Neuronal stem cell (in vitro differentiated cells): ENCODE data around the gene HUS1B. TPM values are rescaled to one million over a fixed set of nuclear protein-coding genes. Genes with fewer than 3 reads are reported as not detected.

Experiments used
- DNase-seq: peaks from one replicate; pipeline ENCODE4 v3.0.0-alpha.2; 2013; ENCODE audit warnings: low spot score
- H2AFZ ChIP-seq: one replicate; pipeline ENCODE4 v1.6.1; 2013; ENCODE audit warnings: mild to moderate bottlenecking, low read length, inconsistent platforms
- H2AK5ac ChIP-seq: 2 replicates; pipeline ENCODE4 v1.6.1; 2013; ENCODE audit warnings: low read depth, mild to moderate bottlenecking, inconsistent platforms, low read length, moderate library complexity, mixed read lengths
- H2BK120ac ChIP-seq: 2 replicates; pipeline ENCODE4 v1.6.1; 2013; ENCODE audit warnings: low read depth, mild to moderate bottlenecking, inconsistent platforms, low read length, moderate library complexity, mixed read lengths
- H2BK12ac ChIP-seq: one replicate; pipeline ENCODE4 v1.6.1; 2013; ENCODE audit warnings: low read length, inconsistent platforms
- H2BK15ac ChIP-seq: 2 replicates; pipeline ENCODE4 v1.6.1; 2013; ENCODE audit warnings: mild to moderate bottlenecking, low read length, inconsistent platforms, mixed read lengths
- H2BK5ac ChIP-seq: one replicate; pipeline ENCODE4 v1.6.1; 2013; ENCODE audit warnings: inconsistent platforms, mild to moderate bottlenecking, low read length, moderate library complexity
- H3K14ac ChIP-seq: one replicate; pipeline ENCODE4 v1.6.1; 2013; ENCODE audit warnings: low read length, inconsistent platforms
- H3K18ac ChIP-seq: 2 replicates; pipeline ENCODE4 v1.6.1; 2013; ENCODE audit warnings: low read length, inconsistent platforms
- H3K23ac ChIP-seq: 2 replicates; pipeline ENCODE4 v1.6.1; 2013; ENCODE audit warnings: low read depth, mild to moderate bottlenecking, mixed read lengths, low read length, inconsistent platforms; ENCODE audit not compliant: poor library complexity
- H3K27ac ChIP-seq: replicated peaks from 3 replicates; pipeline ENCODE4 v1.5.1; 2013; ENCODE audit warnings: low read length, inconsistent platforms
- H3K27me3 ChIP-seq, 3 experiments: 2 replicates each; pipeline ENCODE4 v1.6.1; 2013; ENCODE audit warnings: low read length in 3 of 3, mild to moderate bottlenecking in 2 of 3, inconsistent platforms in 1 of 3, low read depth in 1 of 3, mixed read lengths in 1 of 3, moderate library complexity in 1 of 3; ENCODE audit not compliant: control insufficient read depth in 3 of 3, insufficient read depth in 3 of 3
- H3K36me3 ChIP-seq, 2 donors: replicated peaks in 1 of 2; 2 replicates each; pipeline ENCODE4 v1.6.1; 2013; ENCODE audit warnings: low read length in 2 of 2; ENCODE audit not compliant: control insufficient read depth in 2 of 2, insufficient read depth in 2 of 2
- H3K4ac ChIP-seq: 2 replicates; pipeline ENCODE4 v1.6.1; 2013; ENCODE audit warnings: inconsistent platforms, mild to moderate bottlenecking, low read length, moderate library complexity
- H3K4me1 ChIP-seq, 2 donors: 1 replicate in 1 of 2; 2 replicates in 1 of 2; pipeline ENCODE4 v1.6.1; 2013; ENCODE audit warnings: low read length in 2 of 2, low read depth in 1 of 2; ENCODE audit not compliant: control insufficient read depth in 2 of 2, insufficient read depth in 1 of 2
- H3K4me2 ChIP-seq: one replicate; pipeline ENCODE4 v1.6.1; 2013; ENCODE audit warnings: mild to moderate bottlenecking, low read length, inconsistent platforms; ENCODE audit not compliant: insufficient read depth, poor library complexity, severe bottlenecking
- H3K4me3 ChIP-seq, 2 donors: 2 replicates each; pipeline ENCODE4 v1.5.1; 2013; ENCODE audit warnings: low read length in 2 of 2, mild to moderate bottlenecking in 2 of 2, inconsistent platforms in 1 of 2, moderate library complexity in 1 of 2
- H3K79me1 ChIP-seq: one replicate; pipeline ENCODE4 v1.6.1; 2013; ENCODE audit warnings: low read depth, mild to moderate bottlenecking, inconsistent platforms, low read length, moderate library complexity
- H3K9ac ChIP-seq: one replicate; pipeline ENCODE4 v1.6.1; 2013; ENCODE audit warnings: mild to moderate bottlenecking, low read depth, low read length, inconsistent platforms; ENCODE audit not compliant: poor library complexity
- H3K9me3 ChIP-seq, 2 donors: replicated peaks in 1 of 2; 2 replicates each; pipeline versions ENCODE3 to v1.6.1; 2013; ENCODE audit warnings: low read length in 2 of 2, mild to moderate bottlenecking in 2 of 2, inconsistent platforms in 1 of 2, low read depth in 1 of 2, mixed read lengths in 1 of 2, moderate library complexity in 1 of 2; ENCODE audit not compliant: control insufficient read depth in 2 of 2, insufficient read depth in 1 of 2
- H4K8ac ChIP-seq: one replicate; pipeline ENCODE4 v1.6.1; 2013; ENCODE audit warnings: low read depth, mild to moderate bottlenecking, inconsistent platforms, low read length, moderate library complexity
- H4K91ac ChIP-seq: one replicate; pipeline ENCODE4 v1.6.1; 2013; ENCODE audit warnings: low read length, low read depth, mild to moderate bottlenecking, inconsistent platforms; ENCODE audit not compliant: poor library complexity
- WGBS, 2 donors: extraction: QIAGEN DNeasy Blood & Tissue Kit; methylation state at CpG; one replicate each; pipeline ENCODE4 v1.1.7; 2013; ENCODE audit warnings: missing lambda C conversion rate in 2 of 2, mixed read lengths in 1 of 2; ENCODE audit not compliant: insufficient read length in 2 of 2, insufficient replicate concordance in 1 of 2; ENCODE audit errors: extremely low coverage in 2 of 2; 5-methylcytosine and 5-hydroxymethylcytosine counted together
- polyA plus RNA-seq, 2 experiments: library from polyadenylated mRNA; stranded (reverse); fragments of 200-250 nt; gene quantifications; one replicate each; pipeline ENCODE4 v1.2.3, GENCODE V29; 2013

HUS1B gene
- polyA plus RNA-seq (2013, experiment 1 of 2) = 0.26 TPM
- 0.36 TPM for polyA plus RNA-seq (2013, experiment 2 of 2)

- Histone ChIP-seq H2BK12ac (peak within 1 kb of the TSS; percentile 93), H3K23ac (peak within 1 kb of the TSS; percentile 70), H2AFZ (no peak within 1 kb of the TSS), H3K27me3 (no peaks in the 10 kb centered on the region), H2BK120ac (no peak within 1 kb of the TSS), H3K9ac (peak within 1 kb of the TSS; percentile 39), H3K14ac (peak within 1 kb of the TSS; percentile 86), H3K9me3 (peaks cover 0 to 1% of the 10 kb centered on the region in 2 donors), H4K91ac (no peak within 1 kb of the TSS), H2BK15ac (no peak within 1 kb of the TSS), H3K4me1 (peaks cover 0 to 7% of the 10 kb centered on the region in 2 donors), H3K27ac (no peak within 1 kb of the TSS), H2BK5ac (no peak within 1 kb of the TSS), H3K4me3 (peak within 1 kb of the TSS in 1 of 2 donors; percentile 59), H3K36me3 (peaks cover 2 to 5% of the 10 kb centered on the region in 2 donors), H3K4me2 (no peak within 1 kb of the TSS), H3K79me1 (peaks cover 1% of the 10 kb centered on the region), H3K18ac (peak within 1 kb of the TSS; percentile 55), H2AK5ac (no peak within 1 kb of the TSS), H3K4ac (no peak within 1 kb of the TSS), H4K8ac (no peak within 1 kb of the TSS)
- no peak for DNase-seq
- no CpG with 5 or more reads among the region's 73 CpGs for WGBS, 2 donors
Observed at GRCh38 chr6:656460-657252, at the start of gene HUS1B. Gene HUS1B, minus strand, starts transcription at chr6:657100. Its CDS starts 156 bp downstream, at chr6:656944.

GRCh38 chr6:706146-706545 lies 49.2 kb upstream of the HUS1B start:
- H3K27me3 ChIP-seq = peaks cover 0 to 5% (median 0%) of the 10 kb centered on the region in 3 experiments
- H3K27ac ChIP-seq = no peak overlapping the region
- no peak overlapping the region for H3K14ac ChIP-seq
- H3K4me2 ChIP-seq = no peak overlapping the region
- peaks cover 0 to 2% of the 10 kb centered on the region in 2 donors for H3K9me3 ChIP-seq
- no peak overlapping the region for H2BK5ac ChIP-seq
- DNase-seq = no peak
- no peak overlapping the region for H2BK15ac ChIP-seq
- no peak overlapping the region for H3K23ac ChIP-seq
- peaks cover 4 to 13% of the 10 kb centered on the region in 2 donors for H3K4me1 ChIP-seq
- no peak overlapping the region for H3K18ac ChIP-seq
- no peak overlapping the region for H2BK12ac ChIP-seq
- no peak overlapping the region for H4K91ac ChIP-seq
- H3K79me1 ChIP-seq = peaks cover 2% of the 10 kb centered on the region
- H4K8ac ChIP-seq = no peak overlapping the region
- WGBS, 2 donors = no CpG with 5 or more reads among the region's 6 CpGs
- no peak overlapping the region for H2BK120ac ChIP-seq
- no peak overlapping the region for H2AFZ ChIP-seq
- H3K9ac ChIP-seq = no peak overlapping the region
- H3K4me3 ChIP-seq = no peak overlapping the region
- no peak overlapping the region for H2AK5ac ChIP-seq
- H3K36me3 ChIP-seq = no peaks in the 10 kb centered on the region
- H3K4ac ChIP-seq = no peak overlapping the region

- Histone ChIP-seq H3K9ac (no peak overlapping the region), H2AK5ac (no peak overlapping the region), H3K9me3 (peaks cover 0 to 2% of the 10 kb centered on the region in 2 donors), H4K91ac (no peak overlapping the region), H2BK5ac (no peak overlapping the region), H3K4me3 (no peak overlapping the region), H3K79me1 (peaks cover 2% of the 10 kb centered on the region), H2BK15ac (no peak overlapping the region), H3K23ac (no peak overlapping the region), H3K4ac (no peak overlapping the region), H3K4me1 (peaks cover 4 to 8% of the 10 kb centered on the region in 2 donors), H4K8ac (no peak overlapping the region), H3K18ac (no peak overlapping the region), H3K27ac (no peak overlapping the region), H3K4me2 (no peak overlapping the region), H3K14ac (no peak overlapping the region), H3K36me3 (no peaks in the 10 kb centered on the region), H2AFZ (no peak overlapping the region), H3K27me3 (peaks cover 0 to 5% (median 0%) of the 10 kb centered on the region in 3 experiments), H2BK120ac (no peak overlapping the region), H2BK12ac (no peak overlapping the region)
- WGBS, 2 donors = no CpG with 5 or more reads among the region's 4 CpGs
- DNase-seq = no peak
Observed at GRCh38 chr6:705047-705446, 48.1 kb upstream of the HUS1B start.

GRCh38 chr6:704046-704445 lies 47.1 kb upstream of the HUS1B start:
- Histone ChIP-seq H2AK5ac (no peak overlapping the region), H2BK120ac (no peak overlapping the region), H3K4ac (no peak overlapping the region), H2BK12ac (no peak overlapping the region), H3K27ac (no peak overlapping the region), H3K4me2 (no peak overlapping the region), H2BK5ac (no peak overlapping the region), H3K4me3 (no peak overlapping the region), H4K8ac (no peak overlapping the region), H2AFZ (no peak overlapping the region), H3K79me1 (peaks cover 2% of the 10 kb centered on the region), H3K14ac (no peak overlapping the region), H3K27me3 (peaks cover 0 to 5% (median 0%) of the 10 kb centered on the region in 3 experiments), H2BK15ac (no peak overlapping the region), H4K91ac (no peak overlapping the region), H3K18ac (no peak overlapping the region), H3K4me1 (peaks cover 4 to 8% of the 10 kb centered on the region in 2 donors), H3K23ac (no peak overlapping the region), H3K9ac (no peak overlapping the region), H3K9me3 (peaks cover 0 to 2% of the 10 kb centered on the region in 2 donors), H3K36me3 (no peaks in the 10 kb centered on the region)
- no peak for DNase-seq
- no CpG with 5 or more reads among the region's 6 CpGs for WGBS, 2 donors
